Mucosa of stomach (tissue), 1 donor: Measurements from ENCODE around the gene KRT33A.

Experiments used
- H3K27me3 ChIP-seq: one replicate; pipeline ENCODE4 v1.7.0; 2013; ENCODE audit warnings: mild to moderate bottlenecking, low read length; ENCODE audit not compliant: control insufficient read depth, insufficient read depth
- H3K36me3 ChIP-seq: one replicate; pipeline ENCODE4 v1.7.0; 2013; ENCODE audit warnings: low read length; ENCODE audit not compliant: control insufficient read depth, insufficient read depth
- H3K4me1 ChIP-seq: one replicate; pipeline ENCODE4 v1.7.0; 2013; ENCODE audit warnings: mild to moderate bottlenecking, low read length; ENCODE audit not compliant: control insufficient read depth, insufficient read depth
- H3K4me3 ChIP-seq: one replicate; pipeline ENCODE4 v1.7.0; 2013; ENCODE audit warnings: low read length
- H3K9ac ChIP-seq: one replicate; pipeline ENCODE4 v1.7.0; 2013; ENCODE audit warnings: mild to moderate bottlenecking, low read length, moderate library complexity
- H3K9me3 ChIP-seq: one replicate; pipeline ENCODE4 v1.7.0; 2013; ENCODE audit warnings: mild to moderate bottlenecking, low read length, moderate library complexity; ENCODE audit not compliant: control insufficient read depth
- donor health status: Pancreatic carcinoma.

Gene KRT33A

DNA sequence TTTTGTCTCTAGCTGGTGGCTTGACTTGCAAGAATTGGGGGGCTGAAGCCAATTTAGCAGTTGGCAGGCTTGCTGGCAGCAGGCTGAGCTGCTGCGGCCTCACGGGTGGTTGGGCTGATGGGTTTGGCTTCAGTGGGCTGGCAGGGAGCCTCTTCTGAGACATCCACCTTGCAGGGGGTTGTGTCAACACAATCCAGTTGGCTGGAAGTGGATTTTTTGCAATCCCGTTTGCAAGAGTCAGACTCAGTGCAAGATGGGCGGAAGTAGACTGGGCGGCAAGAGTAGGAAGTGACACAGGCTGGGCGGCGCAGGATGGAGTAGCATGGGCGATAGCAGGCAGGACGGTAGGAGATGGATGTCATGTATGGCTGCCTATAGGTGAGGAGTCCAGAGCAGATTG, 43.0 kb downstream of the KRT33A start:
- no peaks in the 10 kb centered on the region for H3K4me1 ChIP-seq
- H3K9ac ChIP-seq, result no peak overlapping the region
- H3K4me3 ChIP-seq, result no peak overlapping the region
- no peaks in the 10 kb centered on the region for H3K36me3 ChIP-seq
- no peaks in the 10 kb centered on the region for H3K9me3 ChIP-seq
- H3K27me3 ChIP-seq, result no peaks in the 10 kb centered on the region

DNA sequence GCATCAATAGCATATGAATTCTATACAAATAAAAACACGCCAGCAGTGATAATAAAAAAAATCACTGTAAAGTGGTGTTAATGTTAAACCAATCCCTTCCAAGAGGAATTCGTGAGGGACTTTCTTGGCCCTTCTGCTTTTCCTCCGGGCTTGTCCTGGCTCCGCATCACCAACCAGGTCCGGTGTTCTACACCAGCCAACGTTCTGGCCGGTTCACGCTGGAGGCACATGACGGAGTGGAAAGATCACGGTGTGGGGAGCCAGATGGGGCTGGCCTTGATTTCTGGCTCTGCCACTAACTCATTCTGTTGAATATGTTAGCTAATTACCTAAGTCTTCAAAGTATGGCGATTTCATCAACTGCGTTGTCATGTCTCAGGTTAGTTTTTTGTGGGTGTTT, 46.5 kb downstream of the KRT33A start:
- Histone ChIP-seq H3K36me3 (no peaks in the 10 kb centered on the region), H3K4me3 (no peak overlapping the region), H3K9me3 (no peaks in the 10 kb centered on the region), H3K9ac (no peak overlapping the region), H3K27me3 (no peaks in the 10 kb centered on the region), H3K4me1 (no peaks in the 10 kb centered on the region)

DNA sequence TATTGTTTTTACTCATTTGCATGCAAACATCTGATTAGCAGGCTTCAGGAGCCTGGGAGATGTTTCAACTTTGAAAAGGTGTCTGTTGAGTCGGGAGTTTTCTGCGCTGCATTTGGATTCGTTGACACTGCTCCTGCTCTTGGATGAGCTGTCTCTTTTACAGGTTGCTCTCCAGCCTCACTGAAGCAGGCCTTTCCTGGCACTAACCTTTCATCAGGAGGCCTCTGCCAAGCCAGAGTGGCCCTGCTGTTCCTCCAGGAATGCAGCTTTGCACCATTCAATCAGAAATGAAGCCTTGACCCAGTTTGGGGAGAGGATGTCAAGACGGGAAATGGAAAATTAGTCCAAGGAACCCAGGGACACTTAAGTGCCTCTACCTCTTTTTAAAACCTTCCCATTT, 47.6 kb downstream of the KRT33A start:
- H3K4me3 ChIP-seq, result no peak overlapping the region
- H3K27me3 ChIP-seq, result no peaks in the 10 kb centered on the region
- no peaks in the 10 kb centered on the region for H3K4me1 ChIP-seq
- H3K9ac ChIP-seq, result no peak overlapping the region
- H3K36me3 ChIP-seq, result no peaks in the 10 kb centered on the region
- H3K9me3 ChIP-seq, result no peaks in the 10 kb centered on the region

GRCh38 chr17:41301916-41302901, 48.4 kb downstream of the KRT33A start, which contains the start of gene KRTAP29-1:
Gene KRTAP29-1, minus strand, starts transcription at chr17:41302851. Its CDS starts 0 bp downstream, at chr17:41302851.
- Histone ChIP-seq H3K4me3 (no peak within 1 kb of the TSS), H3K9ac (no peak within 1 kb of the TSS), H3K27me3 (no peaks in the 10 kb centered on the region), H3K4me1 (no peaks in the 10 kb centered on the region), H3K9me3 (no peaks in the 10 kb centered on the region), H3K36me3 (no peaks in the 10 kb centered on the region)

- Histone ChIP-seq H3K36me3 (no peaks in the 10 kb centered on the region), H3K4me3 (no peak overlapping the region), H3K27me3 (no peaks in the 10 kb centered on the region), H3K9me3 (no peaks in the 10 kb centered on the region), H3K4me1 (no peaks in the 10 kb centered on the region), H3K9ac (no peak overlapping the region)
These were observed 49.3 kb downstream of the KRT33A start for GRCh38 chr17:41301204-41301790.

GRCh38 chr17:41298458-41299135, 52.0 kb downstream of the KRT33A start:
- Histone ChIP-seq H3K4me3 (no peak overlapping the region), H3K4me1 (no peaks in the 10 kb centered on the region), H3K9ac (no peak overlapping the region), H3K9me3 (no peaks in the 10 kb centered on the region), H3K27me3 (no peaks in the 10 kb centered on the region), H3K36me3 (no peaks in the 10 kb centered on the region)

GRCh38 chr17:41296846-41297245, 53.8 kb downstream of the KRT33A start:
- no peak overlapping the region for H3K9ac ChIP-seq
- H3K9me3 ChIP-seq, result no peaks in the 10 kb centered on the region
- no peak overlapping the region for H3K4me3 ChIP-seq
- no peaks in the 10 kb centered on the region for H3K36me3 ChIP-seq
- H3K4me1 ChIP-seq, result no peaks in the 10 kb centered on the region
- H3K27me3 ChIP-seq, result no peaks in the 10 kb centered on the region
